Cardiac muscle cell (in vitro differentiated cells and primary cell): ENCODE data around the gene AKR1C1. TPM values are rescaled to one million over a fixed set of nuclear protein-coding genes. Genes with fewer than 3 reads are reported as not detected.
"Not testable (repeated sequence)": the region's sequence is repeated elsewhere in the genome, so short reads cannot be mapped to it uniquely, and the experiment has no call there.

Experiments
- DNase-seq, 2 donors: peaks; one replicate each; pipeline versions ENCODE4 v3.0.0 to v3.0.0-alpha.2; 2010 to 2017; ENCODE audit warnings: low read depth in 1 of 2, low spot score in 1 of 2
- H3K27ac ChIP-seq: fragments of 200-600 bp; sonication (generic); 2 replicates; pipeline ENCODE4 v1.5.1; 2016
- H3K27me3 ChIP-seq: fragments of 200-600 bp; sonication (generic); 2 replicates; pipeline ENCODE4 v1.6.0; 2016; ENCODE audit warnings: control low read depth
- H3K36me3 ChIP-seq: fragments of 200-600 bp; sonication (generic); 2 replicates; pipeline ENCODE4 v1.5.1; 2016; ENCODE audit warnings: control low read depth
- H3K4me1 ChIP-seq: fragments of 200-600 bp; sonication (generic); 2 replicates; pipeline ENCODE4 v1.8.1; 2017; ENCODE audit warnings: low read depth, mild to moderate bottlenecking, mixed run types
- H3K4me3 ChIP-seq: fragments of 200-600 bp; sonication (generic); 2 replicates; pipeline ENCODE4 v1.5.1; 2016; ENCODE audit warnings: mild to moderate bottlenecking
- H3K9me3 ChIP-seq: fragments of 200-600 bp; sonication (generic); 2 replicates; pipeline ENCODE4 v1.5.1; 2017; ENCODE audit warnings: low read depth, mild to moderate bottlenecking, control low read depth
- CTCF ChIP-seq: IDR thresholded peaks from 2 replicates; pipeline ENCODE4 v1.5.1; 2012; ENCODE audit warnings: low read depth, mild to moderate bottlenecking, low read length
- polyA plus RNA-seq: library from polyadenylated mRNA; unstranded; fragments of >200 nt; fragmentation: Nextera tagmentation; extraction: Ambion mirVana; gene quantifications from 2 replicates; pipeline ENCODE4 v1.2.1, GENCODE V29; 2016
- total RNA-seq: library from RNA; depleted of rRNA; stranded (reverse); fragments of >200 nt; gene quantifications from 2 replicates; pipeline ENCODE4 v1.2.3, GENCODE V29; 2016

AKR1C1 gene
- total and polyA plus RNA-seq, 2 experiments from 2014 or later = 16.2 to 22.5 TPM

- DNase-seq, H3K27me3 ChIP-seq, H3K4me1 ChIP-seq, H3K9me3 ChIP-seq, H3K4me3 ChIP-seq, H3K27ac ChIP-seq, H3K36me3 ChIP-seq: not testable (repeated sequence)
Measured at GRCh38 chr10:5010043-5010442, 46.8 kb downstream of the AKR1C1 start.

GRCh38 chr10:5011392-5011791, 48.2 kb downstream of the AKR1C1 start:
- H3K4me1 ChIP-seq, H3K36me3 ChIP-seq, DNase-seq, H3K27ac ChIP-seq, H3K9me3 ChIP-seq, H3K4me3 ChIP-seq, H3K27me3 ChIP-seq: not testable (repeated sequence)

- Histone ChIP-seq H3K27me3 (no peaks in the 10 kb centered on the region), H3K4me1 (peaks cover 5% of the 10 kb centered on the region), H3K36me3 (no peaks in the 10 kb centered on the region), H3K4me3 (no peak overlapping the region), H3K9me3 (no peaks in the 10 kb centered on the region), H3K27ac (no peak overlapping the region)
- no peak for TF ChIP-seq CTCF
- DNase-seq = no peak
Measured at GRCh38 chr10:5012595-5012994, 49.4 kb downstream of the AKR1C1 start.

- Histone ChIP-seq H3K4me1 (peaks cover 5% of the 10 kb centered on the region), H3K27ac (no peak overlapping the region), H3K36me3 (no peaks in the 10 kb centered on the region), H3K9me3 (no peaks in the 10 kb centered on the region), H3K4me3 (no peak overlapping the region), H3K27me3 (no peaks in the 10 kb centered on the region)
- DNase-seq = no peak
- TF ChIP-seq CTCF = no peak
Measured at GRCh38 chr10:5013385-5013784, 50.2 kb downstream of the AKR1C1 start.

GRCh38 chr10:5014200-5014910, 51.1 kb downstream of the AKR1C1 start:
- H3K27ac ChIP-seq, H3K4me3 ChIP-seq: not testable (repeated sequence)

GRCh38 chr10:5014936-5015335, 51.7 kb downstream of the AKR1C1 start:
- TF ChIP-seq CTCF = peak; percentile 29
- no peaks in the 10 kb centered on the region for H3K36me3 ChIP-seq
- H3K4me3 ChIP-seq = no peak overlapping the region
- no peaks in the 10 kb centered on the region for H3K27me3 ChIP-seq
- peak in 1 of 2 donors; percentile 41 for DNase-seq
- no peaks in the 10 kb centered on the region for H3K9me3 ChIP-seq
- no peak overlapping the region for H3K27ac ChIP-seq
- peaks cover 5% of the 10 kb centered on the region for H3K4me1 ChIP-seq

More at GRCh38 chr10:5014200-5014910, 51.1 kb downstream of the AKR1C1 start:
- not testable (repeated sequence) for H3K36me3 ChIP-seq, H3K27me3 ChIP-seq, H3K9me3 ChIP-seq, DNase-seq, H3K4me1 ChIP-seq

GRCh38 chr10:5018134-5018533, 54.9 kb downstream of the AKR1C1 start:
- peak in 1 of 2 donors; percentile 47 for DNase-seq
- H3K4me3 ChIP-seq = no peak overlapping the region
- peaks cover 3% of the 10 kb centered on the region for H3K4me1 ChIP-seq
- no peak for TF ChIP-seq CTCF
- no peak overlapping the region for H3K27ac ChIP-seq
- H3K36me3 ChIP-seq = no peaks in the 10 kb centered on the region
- no peaks in the 10 kb centered on the region for H3K27me3 ChIP-seq
- no peaks in the 10 kb centered on the region for H3K9me3 ChIP-seq
